Measurements from ENCODE around the gene EIF2S2.

EIF2S2 gene

GRCh38 chr20:34061695-34062094 is 50.3 kb downstream of the EIF2S2 start:
- no peak for DNase-seq

GRCh38 chr20:34060970-34061369 is 51.1 kb downstream of the EIF2S2 start:
- no peak for DNase-seq

DNA sequence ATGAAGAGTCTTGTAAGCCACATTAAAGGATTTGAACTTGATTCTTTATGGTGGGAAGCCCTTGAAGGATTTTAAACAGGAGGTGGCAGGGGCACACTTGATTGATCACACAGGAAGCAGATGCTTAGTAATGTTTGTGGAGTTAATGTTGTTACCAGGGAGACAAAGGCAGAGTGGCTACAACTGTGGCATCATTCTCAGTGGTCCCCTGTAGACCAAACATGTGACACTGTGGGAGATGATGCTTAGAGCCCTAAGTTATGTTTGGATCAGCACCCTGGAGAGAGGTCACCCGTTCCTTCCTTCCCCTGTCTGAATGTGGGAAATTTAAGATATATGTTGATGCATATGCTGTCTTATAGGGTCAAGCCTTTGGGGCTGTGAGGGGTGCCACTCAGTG is 53.2 kb downstream of the EIF2S2 start:
- peak; percentile 19 for DNase-seq

- no peak for DNase-seq
These were observed 56.8 kb downstream of the EIF2S2 start for GRCh38 chr20:34055290-34055689.

DNA sequence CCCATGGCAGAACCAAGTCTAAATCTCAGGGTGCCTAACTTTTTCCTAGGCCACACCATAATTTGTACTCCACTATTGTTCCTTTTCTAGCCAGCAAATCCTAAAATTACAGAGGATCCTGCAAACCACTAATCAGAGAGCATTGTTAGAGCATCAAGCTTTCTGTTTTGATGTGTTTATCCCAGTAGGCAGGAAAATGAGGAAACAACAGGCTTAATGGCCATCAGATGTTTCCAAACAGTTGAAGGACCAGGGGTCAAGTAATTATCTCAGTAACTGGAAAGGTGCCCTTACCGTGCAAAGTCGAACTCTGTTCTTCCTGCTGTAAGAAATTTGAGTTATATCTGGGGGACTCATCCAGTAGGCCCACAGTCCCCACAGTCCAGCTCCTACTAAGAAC is 59.6 kb downstream of the EIF2S2 start:
- DNase-seq = no peak

GRCh38 chr20:34049897-34050695 is 61.9 kb downstream of the EIF2S2 start:
- no peak for DNase-seq

GRCh38 chr20:34049389-34049788 is 62.7 kb downstream of the EIF2S2 start:
- DNase-seq = no peak

- DNase-seq = no peak
These were observed 64.1 kb downstream of the EIF2S2 start for GRCh38 chr20:34047917-34048316.

- DNase-seq = no peak
These were observed 64.9 kb downstream of the EIF2S2 start for GRCh38 chr20:34047010-34047687.

DNA sequence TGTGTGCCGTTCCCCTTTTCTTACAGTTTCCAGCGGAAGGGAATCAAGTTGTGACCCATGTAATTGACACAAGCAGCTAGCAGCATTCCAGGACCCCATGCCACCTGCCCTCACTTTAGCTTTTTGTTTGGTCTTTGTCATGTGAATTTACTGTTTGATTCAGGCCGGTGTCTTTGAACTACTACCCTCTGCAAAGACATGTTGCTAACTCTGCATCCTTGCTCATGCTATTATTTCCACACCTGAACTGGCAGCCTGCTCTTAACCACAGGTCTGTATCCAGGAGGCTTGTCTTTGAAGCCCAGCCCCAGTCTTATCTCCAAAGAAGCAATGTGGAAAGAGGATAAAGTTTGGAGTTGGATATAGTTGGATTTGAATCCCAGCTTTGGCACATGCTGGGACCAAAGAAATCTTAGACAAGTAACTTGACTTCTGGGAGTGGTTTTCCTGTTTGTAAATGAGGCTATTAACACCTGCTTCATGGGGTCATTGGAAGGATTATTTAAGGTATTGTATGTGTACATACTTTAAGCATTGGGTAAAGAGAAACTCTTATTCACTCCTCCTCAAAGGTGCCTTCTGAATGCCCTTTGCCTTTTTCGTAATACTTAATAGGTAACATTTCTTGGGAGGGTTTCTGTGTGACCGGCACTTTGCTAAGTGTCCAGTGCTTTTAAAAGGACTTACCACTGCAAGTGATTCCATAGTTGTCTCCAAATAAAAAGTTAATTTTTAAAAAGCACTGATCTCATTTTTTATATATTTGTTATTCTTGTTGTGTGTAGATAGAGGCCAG is 65.9 kb downstream of the EIF2S2 start:
- no peak for DNase-seq

DNA sequence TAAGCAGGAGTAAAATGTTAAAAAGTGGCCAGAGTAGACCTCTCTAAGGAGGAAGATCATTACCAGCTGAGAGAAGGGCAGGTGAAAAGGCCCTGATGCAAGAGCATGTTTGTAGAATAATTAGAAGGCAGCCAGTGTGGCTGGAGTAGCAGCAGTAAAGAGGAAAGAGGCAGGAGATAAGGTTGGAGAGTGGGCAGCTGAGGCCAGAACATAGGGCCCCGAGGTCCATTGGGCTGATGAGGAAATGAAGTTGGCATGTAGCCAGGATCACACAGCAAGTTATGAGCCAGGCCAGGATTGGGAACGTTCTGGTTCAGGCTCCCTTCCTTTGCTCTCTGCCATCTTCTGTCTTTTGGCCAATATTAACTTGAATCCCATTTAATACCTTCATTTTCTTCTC is 66.7 kb downstream of the EIF2S2 start:
- DNase-seq = no peak

GRCh38 chr20:34043025-34043424 is 69.0 kb downstream of the EIF2S2 start:
- no peak for DNase-seq

- no peak for DNase-seq
These were observed 69.8 kb downstream of the EIF2S2 start for GRCh38 chr20:34042262-34042661.

- DNase-seq = no peak
These were observed 70.8 kb downstream of the EIF2S2 start for GRCh38 chr20:34041226-34041625.

DNA sequence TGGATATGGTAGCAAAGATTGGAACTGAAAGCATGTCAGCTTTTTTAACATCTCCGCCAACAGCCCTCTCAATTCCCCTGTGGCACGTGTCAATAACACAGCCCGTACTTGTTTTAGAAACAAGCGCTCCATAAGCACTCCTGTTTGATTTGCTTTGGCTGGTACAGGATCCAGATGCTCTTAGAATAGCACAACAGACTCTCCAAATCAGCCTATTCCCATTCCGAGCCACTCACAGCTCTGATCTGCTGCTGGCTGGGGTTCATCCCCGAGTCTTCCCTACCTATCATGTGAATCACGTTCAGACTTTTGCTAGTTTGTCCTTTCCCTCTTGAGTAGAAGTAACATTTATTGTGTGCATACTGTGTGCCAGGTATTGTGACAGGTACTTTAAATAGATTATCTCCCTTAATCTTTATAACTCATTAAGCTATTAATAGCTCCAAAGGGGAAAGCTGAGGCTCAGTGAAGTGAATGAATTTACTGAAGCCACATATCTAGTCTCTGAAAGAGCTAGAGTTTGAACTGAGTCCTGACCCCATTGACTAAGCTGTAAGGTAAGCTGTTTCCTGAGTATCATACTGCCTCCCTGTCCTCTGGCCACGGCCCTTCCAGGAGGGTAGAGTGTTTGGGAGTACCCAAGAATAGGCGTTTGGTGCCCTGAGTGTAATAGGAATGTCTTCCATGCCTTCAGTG is 71.6 kb downstream of the EIF2S2 start:
- no peak for DNase-seq

Measured in activated CD4-positive, alpha-beta T cell treated with anti-CD3 and anti-CD28 coated beads, Interleukin-2, amount 50 U/mL, for 1 hour (primary cell).